K562 (cell line): ENCODE measurements around the gene PXN. TPM values are rescaled to one million over a fixed set of nuclear protein-coding genes. Genes with fewer than 3 reads are reported as not detected.

Source experiments
- CBX3 ChIP-seq, 2 experiments: IDR thresholded peaks; 1 replicate in 1 of 2; 2 replicates in 1 of 2; pipeline ENCODE4 v1.6.1; 2012; ENCODE audit warnings: inconsistent platforms in 2 of 2, low read length in 2 of 2, borderline replicate concordance in 1 of 2, control low read depth in 1 of 2
- CTBP1 ChIP-seq: fragments of 450-650 bp; IDR thresholded peaks from 2 replicates; pipeline ENCODE4 v1.6.1; 2016; ENCODE audit warnings: borderline replicate concordance
- HIVEP1 ChIP-seq: fragments of 250-450 bp; sonication (Bioruptor Pico); IDR thresholded peaks from 2 replicates; pipeline ENCODE4 v1.4.0; 2020; ENCODE audit warnings: mild to moderate bottlenecking
- HMG20B ChIP-seq: fragments of 250-450 bp; sonication (Bioruptor Pico); IDR thresholded peaks from 2 replicates; pipeline ENCODE4 v1.5.0; 2021; ENCODE audit warnings: mild to moderate bottlenecking
- MIER1 ChIP-seq: fragments of 450-650 bp; IDR thresholded peaks from 2 replicates; pipeline ENCODE4 v1.6.1; 2016; ENCODE audit warnings: antibody characterized with exemption, mild to moderate bottlenecking, low read depth
- POLR2A ChIP-seq: fragments of 450-650 bp; conservative IDR thresholded peaks from 2 replicates; pipeline ENCODE4 v1.6.1; 2016
- POLR2AphosphoS5 ChIP-seq: IDR thresholded peaks from 2 replicates; pipeline ENCODE4 v1.6.1; 2011; ENCODE audit warnings: mild to moderate bottlenecking, low read depth, low read length, moderate library complexity; ENCODE audit not compliant: control insufficient read depth, insufficient read depth
- POLR2G ChIP-seq: fragments of 200-400 bp; formaldehyde crosslinking; IDR thresholded peaks from 2 replicates; pipeline ENCODE4 v1.6.1; 2017; ENCODE audit warnings: low read depth, mild to moderate bottlenecking, antibody characterized with exemption, low read length, moderate library complexity
- PURB ChIP-seq: sonication (generic); formaldehyde crosslinking; IDR thresholded peaks from 2 replicates; pipeline ENCODE4 v1.9.0; 2021; ENCODE audit warnings: low read depth, mild to moderate bottlenecking, missing genetic modification reagents
- RB1 ChIP-seq: fragments of 450-650 bp; IDR thresholded peaks from 2 replicates; pipeline ENCODE4 v1.6.1; 2017; ENCODE audit warnings: low read depth, mild to moderate bottlenecking
- RBM15 ChIP-seq: fragments of 200-400 bp; formaldehyde crosslinking; IDR thresholded peaks from 2 replicates; pipeline ENCODE4 v1.6.1; 2018; ENCODE audit warnings: mild to moderate bottlenecking, low read length, moderate library complexity; ENCODE audit not compliant: insufficient read depth
- RBM39 ChIP-seq: fragments of 200-400 bp; formaldehyde crosslinking; optimal IDR thresholded peaks from 2 replicates; pipeline ENCODE3; 2018; ENCODE audit warnings: low read depth, low read length
- STAT5B ChIP-seq: fragments of 250-450 bp; sonication (Bioruptor Pico); IDR thresholded peaks from 2 replicates; pipeline ENCODE4 v1.8.0; 2021; ENCODE audit warnings: mild to moderate bottlenecking, inconsistent platforms
- TEAD2 ChIP-seq: fragments of 450-650 bp; IDR thresholded peaks from 2 replicates; pipeline ENCODE4 v1.6.1; 2016; ENCODE audit warnings: missing genetic modification characterization, control low read depth, missing compliant biosample characterization
- ZNF311 ChIP-seq: fragments of 250-450 bp; sonication (Bioruptor Pico); IDR thresholded peaks from 2 replicates; pipeline ENCODE4 v1.4.0; 2020; ENCODE audit warnings: mild to moderate bottlenecking, moderate library complexity
- ZNF324 ChIP-seq: fragments of 250-450 bp; sonication (Bioruptor Pico); IDR thresholded peaks from 2 replicates; pipeline ENCODE4 v1.4.0; 2020; ENCODE audit warnings: mild to moderate bottlenecking
- ZNF583 ChIP-seq: fragments of 250-450 bp; sonication (Bioruptor Pico); IDR thresholded peaks from 2 replicates; pipeline ENCODE4 v1.4.0; 2020
- ZNF584 ChIP-seq: fragments of 200-800 bp; sonication (Bioruptor generic); IDR thresholded peaks from 2 replicates; pipeline ENCODE4 v1.6.1; 2016; ENCODE audit warnings: low read depth, mild to moderate bottlenecking, missing genetic modification characterization, missing compliant biosample characterization
- polyA plus RNA-seq, 8 experiments: library from polyadenylated mRNA; depleted of rRNA in 4 of 8; stranded (reverse) in 5 of 8; unstranded in 3 of 8; fragments of >200 nt; fragmentation: Nextera tagmentation in 2 of 8; fragmentation: Illumina TruSeq in 1 of 8; extraction: Ambion mirVana in 2 of 8; extraction: Trizol in 1 of 8; gene quantifications; 2 replicates each; pipeline versions ENCODE4 v1.2.1 to v1.2.3, GENCODE V29; 2011 to 2014; ENCODE audit warnings: inconsistent platforms in 1 of 8, missing spikeins in 1 of 8
- total RNA-seq, 7 experiments: library from RNA; depleted of rRNA in 6 of 7; stranded (reverse); fragments of >200 nt in 6 of 7; fragmentation: Illumina TruSeq in 2 of 7; extraction: Trizol in 2 of 7; gene quantifications; 2 replicates each; pipeline versions ENCODE4 v1.2.1 to v1.2.3, GENCODE V29; 2011 to 2021; ENCODE audit warnings: low replicate concordance in 1 of 7
- TF ChIP-seq, protein P1 (sequence below): sonication (generic); IDR thresholded peaks from 2 replicates; pipeline ENCODE4 v1.6.1; 2016
- TF ChIP-seq, protein P2 (sequence below): fragments of 150-350 bp; IDR thresholded peaks from 2 replicates; pipeline ENCODE4 v1.6.1; 2014; ENCODE audit warnings: low read depth, mild to moderate bottlenecking, low read length, borderline replicate concordance
- TF ChIP-seq, protein P3 (sequence below): IDR thresholded peaks from 2 replicates; pipeline ENCODE4 v1.6.1; 2016; ENCODE audit warnings: missing genetic modification characterization, missing compliant biosample characterization
- TF ChIP-seq, protein P4 (sequence below): sonication (generic); formaldehyde crosslinking; IDR thresholded peaks from 2 replicates; pipeline ENCODE4 v1.9.0; 2022; ENCODE audit warnings: mild to moderate bottlenecking, missing genetic modification reagents
- TF ChIP-seq, protein P5 (sequence below): fragments of 450-650 bp; formaldehyde crosslinking; IDR thresholded peaks from 2 replicates; pipeline ENCODE4 v1.4.0; 2020; ENCODE audit warnings: mild to moderate bottlenecking, mixed read lengths

PXN gene
- total and polyA plus RNA-seq, 9 of the 15 experiments (the other 6 are each of a cell fraction or from before 2014, with no cell fraction given) = 4.0 to 74.1 (median 18.6) TPM

DNA sequence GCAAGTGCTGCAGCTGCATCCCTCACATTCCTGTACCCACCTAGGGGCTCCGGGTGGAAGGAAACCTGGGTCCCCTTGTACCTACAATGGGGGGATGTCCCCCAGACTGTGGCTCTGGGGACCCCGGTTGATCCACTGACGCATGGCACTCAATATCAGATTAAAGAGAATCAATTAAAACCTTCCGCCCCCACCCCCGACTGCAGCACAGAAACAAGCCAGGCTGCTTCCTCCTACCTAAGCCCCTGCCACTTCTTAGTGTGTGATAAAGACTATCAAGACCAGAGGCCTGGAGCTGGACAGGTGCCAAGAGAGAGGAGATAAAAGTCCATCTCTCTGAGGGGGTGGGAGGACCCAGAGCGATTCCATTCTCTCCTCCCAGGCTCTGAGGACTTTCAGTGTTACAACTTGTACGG lies 36.5 kb downstream of the PXN start (continued):
- TF ChIP-seq, protein P1, sequence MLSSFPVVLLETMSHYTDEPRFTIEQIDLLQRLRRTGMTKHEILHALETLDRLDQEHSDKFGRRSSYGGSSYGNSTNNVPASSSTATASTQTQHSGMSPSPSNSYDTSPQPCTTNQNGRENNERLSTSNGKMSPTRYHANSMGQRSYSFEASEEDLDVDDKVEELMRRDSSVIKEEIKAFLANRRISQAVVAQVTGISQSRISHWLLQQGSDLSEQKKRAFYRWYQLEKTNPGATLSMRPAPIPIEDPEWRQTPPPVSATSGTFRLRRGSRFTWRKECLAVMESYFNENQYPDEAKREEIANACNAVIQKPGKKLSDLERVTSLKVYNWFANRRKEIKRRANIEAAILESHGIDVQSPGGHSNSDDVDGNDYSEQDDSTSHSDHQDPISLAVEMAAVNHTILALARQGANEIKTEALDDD = peak; percentile 78; the same call in 1 of the 2 replicates
- TF ChIP-seq, protein P2, sequence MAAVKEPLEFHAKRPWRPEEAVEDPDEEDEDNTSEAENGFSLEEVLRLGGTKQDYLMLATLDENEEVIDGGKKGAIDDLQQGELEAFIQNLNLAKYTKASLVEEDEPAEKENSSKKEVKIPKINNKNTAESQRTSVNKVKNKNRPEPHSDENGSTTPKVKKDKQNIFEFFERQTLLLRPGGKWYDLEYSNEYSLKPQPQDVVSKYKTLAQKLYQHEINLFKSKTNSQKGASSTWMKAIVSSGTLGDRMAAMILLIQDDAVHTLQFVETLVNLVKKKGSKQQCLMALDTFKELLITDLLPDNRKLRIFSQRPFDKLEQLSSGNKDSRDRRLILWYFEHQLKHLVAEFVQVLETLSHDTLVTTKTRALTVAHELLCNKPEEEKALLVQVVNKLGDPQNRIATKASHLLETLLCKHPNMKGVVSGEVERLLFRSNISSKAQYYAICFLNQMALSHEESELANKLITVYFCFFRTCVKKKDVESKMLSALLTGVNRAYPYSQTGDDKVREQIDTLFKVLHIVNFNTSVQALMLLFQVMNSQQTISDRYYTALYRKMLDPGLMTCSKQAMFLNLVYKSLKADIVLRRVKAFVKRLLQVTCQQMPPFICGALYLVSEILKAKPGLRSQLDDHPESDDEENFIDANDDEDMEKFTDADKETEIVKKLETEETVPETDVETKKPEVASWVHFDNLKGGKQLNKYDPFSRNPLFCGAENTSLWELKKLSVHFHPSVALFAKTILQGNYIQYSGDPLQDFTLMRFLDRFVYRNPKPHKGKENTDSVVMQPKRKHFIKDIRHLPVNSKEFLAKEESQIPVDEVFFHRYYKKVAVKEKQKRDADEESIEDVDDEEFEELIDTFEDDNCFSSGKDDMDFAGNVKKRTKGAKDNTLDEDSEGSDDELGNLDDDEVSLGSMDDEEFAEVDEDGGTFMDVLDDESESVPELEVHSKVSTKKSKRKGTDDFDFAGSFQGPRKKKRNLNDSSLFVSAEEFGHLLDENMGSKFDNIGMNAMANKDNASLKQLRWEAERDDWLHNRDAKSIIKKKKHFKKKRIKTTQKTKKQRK = no peak
- TF ChIP-seq TEAD2 (tag) = peak; percentile 71; the same call in 1 of the 2 replicates
- TF ChIP-seq ZNF311 (CRISPR knock-in tag) = no peak
- TF ChIP-seq RBM15 = no peak
- TF ChIP-seq MIER1 = no peak
- TF ChIP-seq, protein P3, sequence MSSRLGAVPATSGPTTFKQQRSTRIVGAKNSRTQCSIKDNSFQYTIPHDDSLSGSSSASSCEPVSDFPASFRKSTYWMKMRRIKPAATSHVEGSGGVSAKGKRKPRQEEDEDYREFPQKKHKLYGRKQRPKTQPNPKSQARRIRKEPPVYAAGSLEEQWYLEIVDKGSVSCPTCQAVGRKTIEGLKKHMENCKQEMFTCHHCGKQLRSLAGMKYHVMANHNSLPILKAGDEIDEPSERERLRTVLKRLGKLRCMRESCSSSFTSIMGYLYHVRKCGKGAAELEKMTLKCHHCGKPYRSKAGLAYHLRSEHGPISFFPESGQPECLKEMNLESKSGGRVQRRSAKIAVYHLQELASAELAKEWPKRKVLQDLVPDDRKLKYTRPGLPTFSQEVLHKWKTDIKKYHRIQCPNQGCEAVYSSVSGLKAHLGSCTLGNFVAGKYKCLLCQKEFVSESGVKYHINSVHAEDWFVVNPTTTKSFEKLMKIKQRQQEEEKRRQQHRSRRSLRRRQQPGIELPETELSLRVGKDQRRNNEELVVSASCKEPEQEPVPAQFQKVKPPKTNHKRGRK = no peak
- TF ChIP-seq ZNF584 (CRISPR knock-in tag) = no peak
- TF ChIP-seq, protein P4, sequence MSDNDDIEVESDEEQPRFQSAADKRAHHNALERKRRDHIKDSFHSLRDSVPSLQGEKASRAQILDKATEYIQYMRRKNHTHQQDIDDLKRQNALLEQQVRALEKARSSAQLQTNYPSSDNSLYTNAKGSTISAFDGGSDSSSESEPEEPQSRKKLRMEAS (CRISPR knock-in tag) = no peak
- 0 out of 3 replicates have a peak, but pooled peaks of 1 of the 2 experiments have one; percentile 7 for TF ChIP-seq CBX3 (IDR thresholded peaks at IDR 0.05; ENCODE audit: borderline replicate concordance in 1 of 2, low read length in 2 of 2)
- TF ChIP-seq RB1 = no peak
- no peak for TF ChIP-seq ZNF324 (CRISPR knock-in tag)
- TF ChIP-seq POLR2A = no peak
- TF ChIP-seq CTBP1 = peak; percentile 85
- TF ChIP-seq PURB (CRISPR knock-in tag) = no peak
- TF ChIP-seq POLR2AphosphoS5 = peak; percentile 95
- no peak for TF ChIP-seq RBM39
- no peak for TF ChIP-seq ZNF583
- no peak for TF ChIP-seq HIVEP1 (CRISPR knock-in tag)
- TF ChIP-seq, protein P5, sequence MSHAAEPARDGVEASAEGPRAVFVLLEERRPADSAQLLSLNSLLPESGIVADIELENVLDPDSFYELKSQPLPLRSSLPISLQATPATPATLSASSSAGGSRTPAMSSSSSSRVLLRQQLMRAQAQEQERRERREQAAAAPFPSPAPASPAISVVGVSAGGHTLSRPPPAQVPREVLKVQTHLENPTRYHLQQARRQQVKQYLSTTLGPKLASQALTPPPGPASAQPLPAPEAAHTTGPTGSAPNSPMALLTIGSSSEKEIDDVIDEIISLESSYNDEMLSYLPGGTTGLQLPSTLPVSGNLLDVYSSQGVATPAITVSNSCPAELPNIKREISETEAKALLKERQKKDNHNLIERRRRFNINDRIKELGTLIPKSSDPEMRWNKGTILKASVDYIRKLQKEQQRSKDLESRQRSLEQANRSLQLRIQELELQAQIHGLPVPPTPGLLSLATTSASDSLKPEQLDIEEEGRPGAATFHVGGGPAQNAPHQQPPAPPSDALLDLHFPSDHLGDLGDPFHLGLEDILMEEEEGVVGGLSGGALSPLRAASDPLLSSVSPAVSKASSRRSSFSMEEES = no peak
- TF ChIP-seq HMG20B (CRISPR knock-in tag) = no peak
- TF ChIP-seq STAT5B (CRISPR knock-in tag) = no peak
- no peak for TF ChIP-seq POLR2G
